Measurements from ENCODE around the gene SLC35F6.
"Not testable (repeated sequence)": the region's sequence is repeated elsewhere in the genome, so short reads cannot be mapped to it uniquely, and the experiment has no call there.

DNA sequence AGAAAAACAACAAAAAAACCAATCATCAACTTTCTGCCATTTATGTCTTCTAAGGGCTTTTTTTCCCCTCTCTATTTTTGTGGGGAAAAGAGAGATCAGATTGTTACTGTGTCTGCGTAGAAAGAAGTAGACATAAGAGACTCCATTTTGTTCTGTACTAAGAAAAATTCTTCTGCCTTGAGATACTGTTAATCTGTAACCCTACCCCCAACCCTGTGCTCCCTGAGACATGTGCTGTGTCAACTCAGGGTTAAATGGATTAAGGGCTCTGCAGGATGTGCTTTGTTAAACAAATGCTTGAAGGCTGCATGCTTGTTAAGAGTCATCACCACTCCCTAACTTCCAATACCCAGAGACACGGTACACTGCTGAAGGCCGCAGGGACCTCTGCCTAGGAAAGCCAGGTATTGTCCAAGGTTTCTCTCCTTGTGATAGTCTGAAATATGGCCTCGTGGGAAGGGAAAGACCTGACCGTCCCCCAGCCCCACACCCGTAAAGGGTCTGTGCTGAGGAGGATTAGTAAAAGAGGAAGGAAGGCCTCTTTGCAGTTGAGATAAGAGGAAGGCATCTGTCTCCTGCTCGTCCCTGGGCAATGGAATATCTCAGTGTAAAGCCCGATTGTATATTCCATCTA is 14.2 kb upstream of the SLC35F6 start:
- TF ChIP-seq CTCF, POLR2A (IDR thresholded peaks at IDR 0.05): not testable (repeated sequence)

Data from breast epithelium (tissue), 3 donors.